MM.1S (cell line): ENCODE data around the gene B4GALT6.

Source experiments
- CTCF ChIP-seq: fragments of 300-600 bp; sonication (generic); IDR thresholded peaks from 2 replicates; pipeline ENCODE4 v1.5.1; 2016; ENCODE audit warnings: antibody characterized with exemption, low read length, mixed read lengths
- EZH2 ChIP-seq: fragments of 300-600 bp; sonication (generic); optimal IDR thresholded peaks from 2 replicates; pipeline ENCODE3; 2017; ENCODE audit warnings: low read depth, mild to moderate bottlenecking, antibody characterized with exemption, low read length, mixed read lengths
- EZH2phosphoT487 ChIP-seq: fragments of 300-600 bp; sonication (generic); IDR thresholded peaks from 2 replicates; pipeline ENCODE4 v1.6.1; 2018; ENCODE audit warnings: antibody characterized with exemption, low read length

GRCh38 chr18:31678425-31678824 lies 6.0 kb downstream of the B4GALT6 start:
- TF ChIP-seq CTCF, result no peak
- no peak for TF ChIP-seq EZH2
- no peak for TF ChIP-seq EZH2phosphoT487
